T-helper 2 cell treated with Interferon-gamma antibody and Interleukin-4, amounts not matched to agents 5 μg/mL and 100 μg/mL, for 36 hours (primary cell): ENCODE measurements around the gene ASB7.

Source experiments
- DNase-seq: peaks from one replicate; pipeline ENCODE4 v3.0.0; 2021; ENCODE audit warnings: low spot score
- H3K27ac Mint-ChIP-seq: one replicate; pipeline ENCODE4 v1.8.0; 2021; ENCODE audit warnings: mild to moderate bottlenecking, mixed read lengths
- H3K27me3 Mint-ChIP-seq: one replicate; pipeline ENCODE4 v1.8.0; 2021; ENCODE audit warnings: low read depth, mixed read lengths
- H3K36me3 Mint-ChIP-seq: one replicate; pipeline ENCODE4 v1.8.0; 2021; ENCODE audit warnings: low read depth, mixed read lengths
- H3K4me1 Mint-ChIP-seq: one replicate; pipeline ENCODE4 v1.8.0; 2021; ENCODE audit warnings: low read depth, mixed read lengths
- H3K4me3 Mint-ChIP-seq: one replicate; pipeline ENCODE4 v1.8.0; 2022; ENCODE audit warnings: mild to moderate bottlenecking, moderate library complexity, mixed read lengths
- H3K9me3 Mint-ChIP-seq: one replicate; pipeline ENCODE4 v1.8.0; 2021; ENCODE audit warnings: mixed read lengths

Gene ASB7

DNA sequence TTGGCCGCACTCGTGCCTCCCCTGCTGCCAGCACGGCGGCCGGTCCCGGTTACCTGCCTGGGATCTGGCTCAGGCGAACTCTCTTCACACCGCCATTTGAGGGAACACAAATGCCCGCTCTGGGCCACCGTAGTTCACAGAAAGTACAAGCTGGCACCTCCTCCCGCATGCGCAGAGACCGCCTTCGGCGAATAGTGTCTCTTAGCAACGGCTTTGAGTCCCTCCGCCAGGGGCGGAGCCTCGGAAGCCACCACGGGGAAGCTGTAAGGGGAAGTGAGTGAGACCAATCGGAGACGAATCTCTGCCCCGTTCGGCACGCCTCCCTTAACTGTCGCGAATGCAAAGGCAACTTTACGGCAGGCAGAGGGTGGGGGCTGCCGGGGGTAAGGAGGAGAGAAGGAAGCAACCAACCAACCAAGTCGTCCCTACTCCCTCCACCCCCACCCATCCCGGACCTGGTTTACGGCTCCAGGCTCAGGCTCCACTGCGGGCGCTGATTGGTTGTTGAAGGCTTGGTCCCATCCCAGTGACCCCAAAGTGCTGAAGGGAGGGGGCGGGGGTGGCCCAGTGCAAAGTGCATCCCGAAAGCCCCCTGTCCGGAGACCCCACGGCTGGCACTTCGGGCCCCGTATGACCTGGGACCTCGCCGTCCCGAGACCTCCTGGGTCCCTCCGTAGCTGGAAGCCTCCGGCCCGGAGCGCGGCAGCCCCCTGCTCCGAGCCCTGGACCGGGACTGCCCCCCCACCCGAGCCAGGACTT lies at the start of gene ASB7, which contains the start of gene LINS1:
TSS of gene ASB7 (plus strand) at position 526 of the 759 bp plus-strand sequence. CDS start 9,628 bp downstream, outside the sequence.
TSS of gene LINS1 (minus strand) at position 121 of the 759 bp plus-strand sequence. CDS start 21,342 bp downstream, outside the sequence.
- H3K4me1 Mint-ChIP-seq = peaks cover 42% of the 10 kb centered on the region
- H3K36me3 Mint-ChIP-seq = peaks cover 40% of the 10 kb centered on the region

DNA sequence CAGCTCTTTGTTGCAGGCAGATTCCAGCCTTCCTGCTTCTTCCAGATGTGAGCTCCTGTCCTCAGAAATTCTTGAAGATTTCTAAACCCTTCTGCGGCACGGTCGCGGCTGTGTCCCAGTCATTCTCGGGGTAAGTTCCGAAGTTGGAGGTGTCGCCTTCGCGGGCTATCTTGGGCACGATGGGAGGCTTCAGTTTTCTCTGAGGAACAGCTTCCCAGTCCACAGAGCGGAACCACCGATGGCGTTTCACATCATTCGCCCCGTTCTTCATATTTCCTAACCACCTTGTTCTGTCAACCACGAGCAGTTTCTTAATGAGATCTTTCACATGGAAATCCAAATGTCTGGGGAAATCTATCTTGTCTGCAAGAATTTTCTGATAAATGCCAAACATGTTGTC lies 48.9 kb upstream of the ASB7 start:
- Mint-ChIP-seq H3K4me1 (no peaks in the 10 kb centered on the region), H3K27me3 (no peaks in the 10 kb centered on the region), H3K27ac (no peak overlapping the region), H3K36me3 (peaks cover 52% of the 10 kb centered on the region), H3K9me3 (peaks cover 5% of the 10 kb centered on the region), H3K4me3 (no peak overlapping the region)
- DNase-seq = no peak

More for the DNA sequence above, at the start of gene ASB7, which contains the start of gene LINS1:
- DNase-seq = peak; percentile 100
- no peaks in the 10 kb centered on the region for H3K9me3 Mint-ChIP-seq
- H3K4me3 Mint-ChIP-seq = no peak within 1 kb of the TSS
- no peaks in the 10 kb centered on the region for H3K27me3 Mint-ChIP-seq
- peak within 1 kb of the TSS; percentile 97 for H3K27ac Mint-ChIP-seq

- Mint-ChIP-seq H3K4me3 (no peak overlapping the region), H3K27me3 (no peaks in the 10 kb centered on the region), H3K27ac (no peak overlapping the region)
Measured at GRCh38 chr15:100558771-100559254, 43.6 kb upstream of the ASB7 start.

GRCh38 chr15:100559330-100559729 lies 43.1 kb upstream of the ASB7 start:
- Mint-ChIP-seq H3K4me1 (no peaks in the 10 kb centered on the region), H3K27me3 (no peaks in the 10 kb centered on the region), H3K4me3 (no peak overlapping the region), H3K36me3 (peaks cover 54% of the 10 kb centered on the region), H3K27ac (no peak overlapping the region), H3K9me3 (peaks cover 5% of the 10 kb centered on the region)
- no peak for DNase-seq

More at GRCh38 chr15:100558771-100559254, 43.6 kb upstream of the ASB7 start:
- no peaks in the 10 kb centered on the region for H3K4me1 Mint-ChIP-seq
- H3K9me3 Mint-ChIP-seq = peaks cover 5% of the 10 kb centered on the region
- no peak for DNase-seq
- H3K36me3 Mint-ChIP-seq = peaks cover 56% of the 10 kb centered on the region

DNA sequence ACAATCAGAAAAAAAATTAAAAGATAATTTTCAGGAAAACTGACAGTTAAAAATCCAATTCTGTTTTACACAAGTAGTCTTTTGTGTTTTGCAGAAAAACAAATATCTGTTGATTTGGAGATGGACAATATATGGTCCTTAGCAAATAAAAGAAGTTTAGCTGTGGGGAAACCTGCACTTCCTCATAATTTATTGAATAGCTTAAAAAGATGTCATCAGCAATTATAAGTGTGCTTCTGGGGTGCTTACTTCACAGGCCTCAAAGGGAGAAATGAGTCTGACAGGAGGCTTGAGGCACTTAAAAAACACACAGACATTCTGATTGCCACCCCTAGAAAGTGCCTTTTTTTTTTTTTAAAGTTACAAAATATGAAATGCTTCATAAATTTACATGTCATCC lies 42.1 kb upstream of the ASB7 start:
- Mint-ChIP-seq H3K9me3 (peaks cover 5% of the 10 kb centered on the region), H3K36me3 (peaks cover 49% of the 10 kb centered on the region), H3K4me1 (no peaks in the 10 kb centered on the region), H3K27me3 (no peaks in the 10 kb centered on the region), H3K4me3 (no peak overlapping the region), H3K27ac (no peak overlapping the region)
- DNase-seq = no peak

DNA sequence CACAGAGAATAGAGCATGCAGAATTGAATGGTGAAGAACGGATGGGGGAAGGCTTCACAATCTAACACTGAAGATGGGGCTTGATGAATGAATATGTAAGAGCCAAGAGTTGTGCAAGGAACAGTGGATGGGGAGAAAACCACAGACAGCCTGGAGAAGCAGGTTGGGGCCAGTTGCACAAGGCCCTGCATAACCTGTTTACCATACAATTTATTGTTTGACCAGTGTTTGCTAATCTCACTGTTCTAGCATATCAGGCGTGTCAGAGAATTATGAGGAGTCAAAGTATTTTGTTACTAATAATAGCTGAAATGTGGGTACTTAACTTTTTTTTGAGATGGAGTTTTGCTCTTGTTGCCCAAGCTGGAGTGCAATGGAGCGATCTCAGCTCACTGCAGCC lies 36.8 kb upstream of the ASB7 start:
- peaks cover 42% of the 10 kb centered on the region for H3K36me3 Mint-ChIP-seq
- H3K9me3 Mint-ChIP-seq = no peaks in the 10 kb centered on the region
- peaks cover 8% of the 10 kb centered on the region for H3K4me1 Mint-ChIP-seq
- no peak overlapping the region for H3K27ac Mint-ChIP-seq
- no peak overlapping the region for H3K4me3 Mint-ChIP-seq
- no peak for DNase-seq
- no peaks in the 10 kb centered on the region for H3K27me3 Mint-ChIP-seq

GRCh38 chr15:100566850-100567628 lies 35.4 kb upstream of the ASB7 start:
- Mint-ChIP-seq H3K4me3 (no peak overlapping the region), H3K27me3 (no peaks in the 10 kb centered on the region), H3K36me3 (peaks cover 45% of the 10 kb centered on the region), H3K27ac (no peak overlapping the region), H3K4me1 (peaks cover 22% of the 10 kb centered on the region), H3K9me3 (no peaks in the 10 kb centered on the region)
- DNase-seq = no peak

DNA sequence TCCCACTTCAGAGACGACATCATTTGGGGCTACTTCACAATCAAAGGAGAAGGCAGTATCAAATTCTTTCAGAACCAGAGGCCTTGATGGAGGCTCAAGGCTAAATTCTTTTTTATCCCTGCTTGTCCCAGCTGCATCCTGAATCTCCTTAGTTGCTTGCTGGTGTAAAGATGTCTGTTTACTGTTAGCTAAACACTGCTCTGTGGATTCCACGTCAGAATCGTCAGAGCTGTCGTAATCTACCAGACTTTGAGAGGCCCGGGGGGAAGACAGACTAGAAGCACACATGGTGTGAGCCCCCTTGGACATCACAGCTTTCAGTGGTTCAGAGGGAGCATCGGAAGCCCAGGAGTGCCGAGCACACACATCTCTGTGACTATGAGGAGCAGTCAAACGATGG lies 33.0 kb upstream of the ASB7 start:
- H3K36me3 Mint-ChIP-seq = peaks cover 53% of the 10 kb centered on the region

GRCh38 chr15:100570275-100570674 lies 32.1 kb upstream of the ASB7 start:
- Mint-ChIP-seq H3K27ac (peak overlapping the region; percentile 81), H3K9me3 (no peaks in the 10 kb centered on the region), H3K4me1 (peaks cover 30% of the 10 kb centered on the region), H3K27me3 (no peaks in the 10 kb centered on the region), H3K4me3 (peak overlapping the region; percentile 80), H3K36me3 (peaks cover 56% of the 10 kb centered on the region)
- DNase-seq = no peak

More for the DNA sequence above, 33.0 kb upstream of the ASB7 start:
- H3K27ac Mint-ChIP-seq = no peak overlapping the region
- no peaks in the 10 kb centered on the region for H3K27me3 Mint-ChIP-seq
- H3K9me3 Mint-ChIP-seq = no peaks in the 10 kb centered on the region
- DNase-seq = no peak
- H3K4me3 Mint-ChIP-seq = no peak overlapping the region
- H3K4me1 Mint-ChIP-seq = peaks cover 30% of the 10 kb centered on the region

GRCh38 chr15:100570735-100571313 lies 31.6 kb upstream of the ASB7 start:
- no peak for DNase-seq
- H3K36me3 Mint-ChIP-seq = peaks cover 62% of the 10 kb centered on the region
- H3K4me3 Mint-ChIP-seq = peak overlapping the region; percentile 80
- peaks cover 32% of the 10 kb centered on the region for H3K4me1 Mint-ChIP-seq
- H3K9me3 Mint-ChIP-seq = no peaks in the 10 kb centered on the region
- peak overlapping the region; percentile 81 for H3K27ac Mint-ChIP-seq
- no peaks in the 10 kb centered on the region for H3K27me3 Mint-ChIP-seq

DNA sequence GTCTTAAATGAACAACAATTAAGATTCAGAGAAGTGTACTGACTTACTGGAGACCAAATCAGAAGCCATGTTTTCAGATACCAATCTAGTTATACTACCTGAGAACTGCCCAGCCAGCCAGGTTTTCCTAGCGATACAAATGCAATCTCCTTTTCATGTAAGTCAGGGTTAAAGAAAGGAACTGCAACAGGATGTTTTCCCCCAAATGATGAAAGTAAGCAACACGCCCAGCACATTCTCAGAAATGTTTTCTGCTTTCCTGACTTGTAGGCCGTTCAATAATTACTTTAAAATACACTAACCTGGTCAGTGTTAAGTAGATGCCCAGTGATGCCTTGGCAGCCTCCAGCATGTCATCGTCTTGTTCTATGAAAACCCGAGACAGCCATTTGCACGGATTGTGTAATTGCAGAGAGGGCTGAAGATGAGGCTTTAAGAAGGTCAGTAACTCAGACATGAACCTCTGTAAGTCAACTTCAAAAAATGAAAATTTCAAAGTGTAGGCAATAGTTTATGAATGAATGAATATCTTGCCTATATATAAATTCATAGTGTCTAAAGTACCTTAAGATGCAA lies 30.7 kb upstream of the ASB7 start:
- Mint-ChIP-seq H3K4me1 (peaks cover 34% of the 10 kb centered on the region), H3K36me3 (peaks cover 66% of the 10 kb centered on the region)

DNA sequence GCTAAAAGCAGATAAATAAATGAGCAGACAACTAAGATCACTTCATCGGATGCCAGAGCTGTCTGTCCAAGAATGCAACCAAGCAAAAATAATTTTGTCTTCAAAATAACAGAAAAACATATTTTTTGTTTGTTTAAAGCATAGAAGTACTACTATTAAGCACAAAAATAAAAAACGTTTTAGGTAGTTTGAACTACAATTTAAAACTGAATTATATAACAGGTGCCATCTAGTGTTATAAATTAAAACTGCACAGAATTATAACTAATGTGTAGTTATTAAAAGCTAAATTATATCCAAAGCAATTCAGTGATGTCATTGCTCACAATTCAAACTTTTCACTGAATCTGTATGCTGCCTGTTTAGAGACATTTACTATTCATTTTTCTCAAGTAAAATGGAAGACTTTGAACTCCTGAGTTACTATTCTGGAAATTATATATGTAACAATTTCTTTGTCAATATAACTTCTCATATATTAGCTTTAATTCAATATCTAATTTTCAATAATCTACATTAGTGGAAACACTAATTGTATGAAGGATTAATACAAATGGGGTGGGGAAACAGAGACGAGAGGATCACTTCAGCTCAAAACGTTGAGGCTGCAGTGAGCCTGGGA lies 29.9 kb upstream of the ASB7 start:
- peaks cover 71% of the 10 kb centered on the region for H3K36me3 Mint-ChIP-seq
- H3K4me3 Mint-ChIP-seq = peak overlapping the region; percentile 80
- peaks cover 34% of the 10 kb centered on the region for H3K4me1 Mint-ChIP-seq
- H3K9me3 Mint-ChIP-seq = no peaks in the 10 kb centered on the region
- no peaks in the 10 kb centered on the region for H3K27me3 Mint-ChIP-seq
- DNase-seq = no peak
- peak overlapping the region; percentile 81 for H3K27ac Mint-ChIP-seq

More for the DNA sequence above, 30.7 kb upstream of the ASB7 start:
- Mint-ChIP-seq H3K9me3 (no peaks in the 10 kb centered on the region), H3K27ac (peak overlapping the region; percentile 81), H3K27me3 (no peaks in the 10 kb centered on the region), H3K4me3 (peak overlapping the region; percentile 80)
- no peak for DNase-seq

DNA sequence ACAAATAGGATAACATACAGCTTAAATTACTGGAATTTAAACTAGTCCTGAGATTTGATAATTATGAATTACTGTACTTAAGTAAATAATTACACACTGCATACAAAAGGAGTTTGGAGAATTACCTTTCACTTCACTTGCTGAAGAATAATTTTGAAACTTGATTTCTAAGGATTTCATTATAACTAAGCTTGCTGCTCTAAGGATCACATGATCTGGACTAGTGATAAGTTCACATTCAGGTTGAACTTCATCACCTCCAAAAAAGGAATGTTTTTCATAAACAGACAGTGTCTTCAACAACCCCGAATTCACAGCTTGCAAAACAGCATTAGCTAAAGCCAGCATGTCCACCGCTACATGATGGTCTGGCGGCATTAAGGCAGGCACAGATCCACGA lies 28.9 kb upstream of the ASB7 start:
- H3K27ac Mint-ChIP-seq = peak overlapping the region; percentile 3
- peaks cover 79% of the 10 kb centered on the region for H3K36me3 Mint-ChIP-seq
- H3K4me1 Mint-ChIP-seq = peaks cover 34% of the 10 kb centered on the region
- DNase-seq = no peak
- H3K27me3 Mint-ChIP-seq = no peaks in the 10 kb centered on the region
- no peaks in the 10 kb centered on the region for H3K9me3 Mint-ChIP-seq
- no peak overlapping the region for H3K4me3 Mint-ChIP-seq
